Fibroblast of skin of left quadriceps (primary cell): Measurements from ENCODE around the gene CELF5.

Experiments
- DNase-seq, 2 experiments: peaks; one replicate each; pipeline ENCODE4 v3.0.0-alpha.2; 2013; ENCODE audit warnings: low read depth in 2 of 2

Gene CELF5

GRCh38 chr19:3224346-3225168 is at the start of gene CELF5:
CELF5 (plus strand) TSS chr19:3224661; CDS start chr19:3224740, 79 bp downstream.
- DNase-seq: peak; percentile 3 to 10

GRCh38 chr19:3175781-3176714 is 48.4 kb upstream of the CELF5 start:
- DNase-seq: peak; percentile 29 to 42

- DNase-seq: peak in 1 of 2 experiments; percentile 4
Measured at GRCh38 chr19:3176715-3177501, 47.6 kb upstream of the CELF5 start.

- no peak for DNase-seq
Measured at GRCh38 chr19:3178377-3178972, 46.0 kb upstream of the CELF5 start, which contains the start of gene S1PR4. S1PR4 (plus strand) TSS chr19:3178769; CDS start chr19:3178793, 24 bp downstream.

GRCh38 chr19:3178973-3179738 is 45.3 kb upstream of the CELF5 start:
- DNase-seq: no peak

GRCh38 chr19:3179739-3180293 is 44.6 kb upstream of the CELF5 start:
- DNase-seq: no peak

- DNase-seq: no peak
Measured at GRCh38 chr19:3183721-3184641, 40.5 kb upstream of the CELF5 start.

GRCh38 chr19:3184847-3185460 is 39.5 kb upstream of the CELF5 start:
- DNase-seq: no peak

- peak; percentile 83 to 86 for DNase-seq
Measured at GRCh38 chr19:3185461-3186159, 38.9 kb upstream of the CELF5 start, which contains the start of gene NCLN. NCLN (plus strand) TSS chr19:3185930; CDS start chr19:3186031, 101 bp downstream.

- no peak for DNase-seq
Measured at GRCh38 chr19:3186160-3186688, 38.2 kb upstream of the CELF5 start.

GRCh38 chr19:3186891-3187661 is 37.4 kb upstream of the CELF5 start:
- no peak for DNase-seq

- DNase-seq: no peak
Measured at GRCh38 chr19:3187662-3188511, 36.6 kb upstream of the CELF5 start.

- no peak for DNase-seq
Measured at GRCh38 chr19:3188627-3189596, 35.5 kb upstream of the CELF5 start.

GRCh38 chr19:3189702-3190469 is 34.6 kb upstream of the CELF5 start:
- no peak for DNase-seq
